Measurements from ENCODE around the gene LAMA3.
"Not testable (repeated sequence)": the region's sequence is repeated elsewhere in the genome, so short reads cannot be mapped to it uniquely, and the experiment has no call there.

Gene LAMA3

DNA sequence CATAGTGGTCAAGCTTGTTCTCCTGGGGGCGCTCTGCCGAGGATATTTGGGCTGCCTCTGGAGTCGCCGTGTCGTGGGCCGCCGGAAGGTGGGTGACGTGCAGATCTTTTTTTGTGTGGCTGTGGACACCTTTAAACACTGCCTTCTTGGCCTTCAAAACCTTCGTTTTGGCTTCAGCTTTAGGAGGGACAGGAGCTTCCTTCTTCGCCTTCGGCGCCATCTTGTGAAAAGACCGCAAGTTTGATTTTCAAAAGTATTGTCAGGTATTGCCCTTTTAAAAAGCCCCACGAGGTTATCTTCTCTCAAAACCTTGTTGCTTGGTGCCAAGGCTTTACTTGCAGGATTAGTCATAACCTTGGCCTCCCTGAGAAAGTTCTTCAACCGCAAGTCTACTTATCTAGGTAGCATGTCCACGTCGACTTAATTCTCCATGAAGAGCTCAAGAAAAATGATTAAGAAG lies 20.8 kb downstream of the LAMA3 start:
- DNase-seq: no peak

DNA sequence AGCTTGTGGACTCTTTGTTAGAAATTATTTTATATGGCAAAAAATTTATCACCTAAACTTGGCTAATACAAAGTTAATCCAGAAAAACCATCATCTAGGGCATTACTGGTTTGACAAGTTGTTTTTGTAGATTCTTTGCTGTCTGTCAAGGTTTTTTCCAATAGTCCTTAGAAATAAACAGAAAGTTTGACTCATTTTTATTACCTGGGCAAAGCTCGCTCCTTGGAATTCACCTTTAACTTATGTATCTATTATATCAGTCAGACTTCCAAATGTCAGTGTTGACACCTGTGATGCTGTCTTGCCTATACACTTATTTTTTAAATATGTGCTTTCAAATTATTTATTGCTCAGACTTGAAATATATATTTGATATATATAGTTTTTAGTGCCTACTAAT lies 21.7 kb downstream of the LAMA3 start:
- no peak for DNase-seq

DNA sequence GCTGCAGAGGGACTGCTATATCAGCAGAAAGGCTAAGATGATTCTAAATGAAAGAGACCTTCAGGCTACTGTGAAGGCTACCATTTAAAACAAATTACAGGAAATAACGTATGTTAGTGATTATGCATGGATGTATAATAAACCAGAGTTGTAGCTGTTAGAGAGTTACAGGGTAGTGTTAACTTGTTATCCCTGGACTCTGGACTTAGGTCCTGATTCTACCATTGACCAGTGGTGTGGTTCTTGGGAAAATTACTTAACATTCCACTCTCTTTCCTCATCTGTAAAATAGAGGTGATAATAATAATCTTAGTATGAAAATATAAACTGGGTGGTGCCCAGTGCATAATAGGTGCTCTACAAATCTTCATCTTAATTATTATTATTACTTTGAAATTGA lies 22.2 kb downstream of the LAMA3 start:
- DNase-seq: no peak

DNA sequence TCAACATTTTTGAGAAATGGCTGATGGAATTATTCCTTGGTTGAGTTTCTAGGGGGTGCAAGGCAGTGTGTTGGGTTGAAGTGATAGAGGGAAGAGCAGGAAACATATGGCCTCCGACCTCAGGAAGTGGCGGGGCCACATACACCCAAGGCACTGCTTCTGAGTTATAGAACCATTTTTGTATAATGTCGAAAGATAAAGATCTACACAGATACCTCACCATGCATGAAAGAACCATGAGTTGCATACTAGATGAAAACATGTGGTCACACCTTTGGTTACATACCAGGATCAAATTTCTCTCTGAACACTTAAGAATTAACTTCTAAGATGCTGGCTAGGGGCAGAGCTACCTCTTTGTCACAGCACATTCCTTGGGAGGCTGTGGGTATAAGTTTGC lies 23.2 kb downstream of the LAMA3 start:
- no peak for DNase-seq

DNA sequence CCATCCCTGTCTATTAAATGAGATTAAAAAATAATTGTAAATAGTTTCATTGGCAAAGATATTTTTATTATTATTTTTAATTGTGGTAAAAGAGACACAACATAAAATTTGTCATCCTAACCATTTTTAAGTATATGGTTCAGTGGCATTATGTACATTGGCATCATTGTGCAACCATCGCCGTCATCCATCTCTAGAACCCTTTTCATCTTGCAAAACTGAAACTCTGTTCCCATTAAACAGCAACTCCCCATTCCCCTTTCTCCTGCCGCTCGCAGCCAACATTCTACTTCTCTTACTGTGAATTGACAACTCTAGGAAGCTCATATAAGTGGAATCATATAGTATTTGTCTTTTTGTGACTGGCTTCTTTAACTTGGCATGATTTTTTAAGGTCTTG lies 25.3 kb downstream of the LAMA3 start:
- no peak for DNase-seq

DNA sequence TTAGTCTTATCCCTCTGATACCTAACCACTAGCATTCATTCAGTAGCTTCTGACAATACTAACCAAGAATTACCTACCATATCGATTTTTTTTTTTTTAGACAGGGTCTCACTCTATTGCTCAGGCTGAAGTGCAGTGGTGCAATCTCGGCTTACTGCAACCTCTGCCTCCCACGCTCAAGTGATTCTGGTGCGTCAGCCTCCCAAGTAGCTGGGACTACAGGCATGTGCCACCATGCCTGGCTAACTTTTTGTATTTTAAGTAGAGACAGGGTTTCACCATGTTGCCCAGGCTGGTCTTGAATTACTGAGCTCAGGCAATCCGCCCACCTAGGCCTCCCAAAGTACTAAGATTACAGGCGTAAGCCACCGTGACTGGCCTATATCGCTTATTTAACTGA lies 26.8 kb downstream of the LAMA3 start:
- DNase-seq: not testable (repeated sequence)

DNA sequence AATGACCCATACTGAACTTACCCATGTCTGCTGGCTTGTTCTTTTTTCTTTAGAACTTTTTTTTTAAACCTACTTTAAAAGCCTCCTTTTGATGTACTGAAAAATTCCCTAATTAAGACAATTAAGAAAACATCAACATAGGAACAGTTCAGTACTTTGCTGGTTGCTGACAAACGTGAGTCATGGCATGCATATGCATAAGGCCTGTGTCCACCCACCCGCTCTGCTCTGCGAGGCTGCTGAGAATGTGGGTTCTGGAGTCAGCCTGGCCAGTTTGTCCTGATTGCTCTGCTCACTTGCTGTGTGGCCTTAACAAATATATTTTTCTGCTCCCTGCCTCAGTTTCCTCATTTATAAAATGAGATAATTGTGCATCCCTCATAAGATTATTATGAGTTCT lies 27.3 kb downstream of the LAMA3 start:
- no peak for DNase-seq

DNA sequence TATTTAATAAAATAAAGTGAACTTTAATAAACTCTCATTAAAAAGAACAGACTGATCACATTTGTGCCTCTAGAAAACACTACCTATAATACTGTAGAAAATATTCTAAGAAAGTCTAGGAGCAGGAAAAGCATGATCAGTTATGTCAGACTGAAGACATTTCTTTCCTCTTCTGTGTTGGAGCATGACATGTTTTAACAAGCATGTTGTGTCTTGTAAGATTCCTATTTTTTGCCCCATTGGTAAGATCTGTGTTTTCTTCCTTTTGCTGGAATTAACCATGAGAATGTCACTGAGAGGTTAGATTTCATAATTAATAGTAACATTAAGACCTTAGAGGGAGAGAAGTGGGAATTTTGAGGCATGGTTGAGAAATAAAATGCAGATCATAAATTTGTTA lies 27.7 kb downstream of the LAMA3 start:
- no peak for DNase-seq

DNA sequence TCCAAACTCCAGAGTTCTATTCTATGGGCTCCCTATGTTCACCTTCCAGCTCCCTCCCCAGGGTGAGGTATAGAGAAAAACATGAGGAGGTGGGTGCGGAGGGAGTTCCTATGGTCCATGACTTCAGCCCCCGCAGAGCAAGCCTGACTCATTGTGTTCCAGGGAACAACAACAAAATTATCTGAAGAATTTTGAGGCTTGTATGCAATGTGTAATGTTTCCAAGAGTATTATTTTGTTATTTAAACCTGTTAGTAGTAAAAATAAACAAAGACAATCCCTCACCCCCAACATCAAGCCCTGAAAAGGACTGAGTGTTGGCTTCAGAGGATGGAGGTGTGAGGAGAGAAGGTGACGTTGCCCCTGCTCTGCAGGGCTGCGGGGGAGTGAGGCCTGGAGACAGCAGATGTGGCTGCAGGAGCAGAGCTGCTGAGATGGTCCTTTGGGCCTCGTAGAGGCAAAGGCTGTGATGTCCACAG lies 29.0 kb downstream of the LAMA3 start:
- DNase-seq: no peak

DNA sequence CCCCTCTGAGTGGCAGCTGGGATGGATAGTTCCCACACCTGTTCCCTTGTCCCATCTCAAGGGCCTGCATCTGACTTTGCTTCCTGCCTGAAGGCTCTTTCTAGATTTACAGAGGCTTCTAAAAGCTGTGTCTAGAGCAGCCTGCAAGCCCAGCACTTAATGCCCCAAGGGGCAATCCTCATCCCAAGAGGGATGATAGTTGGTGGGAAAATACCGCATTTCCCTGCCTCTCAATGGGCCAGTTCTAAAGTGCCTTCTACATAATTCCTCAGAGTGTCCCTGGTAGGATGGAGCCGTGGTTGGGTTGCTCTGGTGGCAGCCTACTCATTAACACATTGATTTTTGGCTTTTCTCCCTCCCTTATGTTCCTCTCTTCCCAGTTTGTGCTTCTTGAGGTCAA lies 29.5 kb downstream of the LAMA3 start:
- DNase-seq: no peak

DNA sequence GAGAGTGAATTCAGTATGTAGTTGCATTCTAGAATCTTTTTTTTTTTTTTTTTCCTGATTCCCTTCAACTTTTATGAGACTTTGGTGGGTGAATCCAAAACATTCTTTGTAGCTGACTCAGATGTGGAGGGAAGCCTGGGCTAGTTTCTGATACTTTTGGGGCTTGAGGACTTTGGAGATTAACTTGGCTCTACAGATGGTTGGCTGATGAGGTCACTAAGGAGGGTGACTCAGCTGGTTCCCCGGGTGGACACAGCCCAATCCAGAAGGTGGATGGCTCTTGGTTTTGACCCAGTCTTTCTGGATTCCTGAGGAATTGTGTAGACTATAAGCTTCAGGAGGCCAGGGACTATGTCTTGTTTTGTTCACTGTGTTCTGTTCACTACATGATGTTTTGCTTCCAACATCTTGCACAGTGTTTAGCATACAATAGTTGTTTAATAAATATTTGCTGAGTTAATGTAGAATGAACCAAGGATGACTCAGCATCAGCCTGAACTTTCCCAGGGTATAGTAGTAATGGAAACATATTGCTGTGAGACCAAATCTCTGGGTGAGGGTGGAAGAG lies 30.5 kb downstream of the LAMA3 start:
- no peak for DNase-seq

DNA sequence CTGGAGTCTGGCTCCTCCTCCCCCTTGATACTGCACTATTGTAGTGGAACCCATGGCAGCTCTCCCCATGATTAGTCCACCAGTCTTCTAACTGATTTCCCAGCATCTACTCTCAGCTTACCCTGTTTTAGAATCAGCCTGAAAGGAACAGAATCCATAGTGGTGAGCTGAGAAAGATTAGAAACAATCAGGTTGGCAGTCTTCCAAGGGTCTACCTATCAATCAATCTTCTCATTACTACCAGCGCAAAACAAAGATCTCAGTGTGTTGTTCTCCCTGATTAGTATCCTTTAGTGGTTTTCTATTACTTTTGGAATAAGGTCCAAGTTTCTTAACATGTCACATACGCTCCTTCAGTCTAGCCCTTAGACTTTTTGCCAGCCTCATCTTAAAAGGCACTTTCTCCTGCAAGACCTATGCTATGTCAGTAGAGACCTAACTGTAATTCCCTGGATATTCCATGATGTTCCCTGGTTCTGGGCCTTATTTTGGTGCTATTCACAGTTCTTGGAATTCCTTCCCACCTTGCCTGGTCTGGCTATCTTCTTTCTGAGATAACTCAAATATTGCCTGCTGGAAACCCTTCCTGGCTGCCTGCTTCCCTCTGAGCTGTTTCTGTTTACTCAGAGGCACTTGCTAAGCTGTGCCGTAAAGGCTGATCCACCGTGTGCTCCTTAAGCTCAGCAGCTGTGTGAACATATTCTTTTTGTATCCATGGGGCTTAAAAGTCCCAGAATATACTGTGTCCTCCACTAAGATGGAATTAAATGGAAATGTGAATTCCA lies 32.6 kb downstream of the LAMA3 start:
- DNase-seq: no peak

DNA sequence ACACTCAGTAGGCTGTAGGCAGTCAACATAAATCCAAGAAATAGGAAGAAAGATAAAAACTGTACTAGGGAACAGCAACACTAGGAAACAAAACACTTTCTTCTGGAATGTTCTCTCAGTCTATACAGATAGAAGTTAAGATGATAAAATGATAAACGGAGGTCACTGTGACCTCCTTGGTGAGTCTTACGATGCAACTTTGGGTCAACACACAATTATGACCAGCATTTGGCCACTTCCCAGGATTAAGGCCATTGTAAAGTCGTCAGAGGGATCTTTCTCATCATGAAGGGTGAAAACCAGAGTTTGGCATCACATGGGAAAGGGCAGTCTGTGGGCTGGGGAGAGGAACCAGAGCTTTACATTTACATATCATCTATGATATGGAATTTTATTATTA lies 33.4 kb downstream of the LAMA3 start:
- no peak for DNase-seq

DNA sequence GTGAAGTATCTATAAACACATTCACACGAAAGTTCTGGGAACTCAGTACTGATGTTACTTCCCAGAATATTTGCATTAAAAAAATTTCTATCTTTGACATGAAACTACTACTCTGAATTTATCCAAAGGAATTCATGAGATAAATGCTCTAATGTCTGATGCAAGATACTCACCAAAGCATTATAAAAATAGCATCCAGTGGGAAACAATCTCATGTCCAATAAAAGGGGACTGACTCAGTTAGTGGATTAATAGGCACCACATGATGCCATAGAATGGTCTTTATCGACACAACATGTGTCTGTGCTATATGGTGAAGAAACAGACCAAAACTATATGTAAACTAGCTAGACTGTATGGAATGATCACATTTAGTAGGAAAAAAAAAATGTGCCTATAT lies 33.9 kb downstream of the LAMA3 start:
- no peak for DNase-seq

DNA sequence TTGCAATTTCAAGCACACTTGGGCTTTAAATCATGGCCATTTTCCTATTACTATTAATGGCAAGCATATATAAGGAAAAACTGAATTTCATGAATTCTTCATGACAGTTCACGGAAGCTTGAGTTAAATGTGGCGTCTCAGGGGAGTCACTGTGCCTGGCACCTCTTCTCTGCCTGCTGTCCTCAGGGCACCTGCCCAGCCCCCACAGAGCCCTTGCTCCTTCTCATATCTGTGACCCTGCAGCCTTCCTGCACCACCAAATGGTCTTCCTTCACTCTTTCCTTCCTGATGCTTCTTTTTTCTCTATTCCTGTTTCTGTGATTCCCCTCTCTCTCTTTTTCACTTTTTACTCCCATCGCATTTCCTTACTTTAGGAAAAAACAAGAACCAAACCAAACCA lies 35.4 kb downstream of the LAMA3 start:
- no peak for DNase-seq

DNA sequence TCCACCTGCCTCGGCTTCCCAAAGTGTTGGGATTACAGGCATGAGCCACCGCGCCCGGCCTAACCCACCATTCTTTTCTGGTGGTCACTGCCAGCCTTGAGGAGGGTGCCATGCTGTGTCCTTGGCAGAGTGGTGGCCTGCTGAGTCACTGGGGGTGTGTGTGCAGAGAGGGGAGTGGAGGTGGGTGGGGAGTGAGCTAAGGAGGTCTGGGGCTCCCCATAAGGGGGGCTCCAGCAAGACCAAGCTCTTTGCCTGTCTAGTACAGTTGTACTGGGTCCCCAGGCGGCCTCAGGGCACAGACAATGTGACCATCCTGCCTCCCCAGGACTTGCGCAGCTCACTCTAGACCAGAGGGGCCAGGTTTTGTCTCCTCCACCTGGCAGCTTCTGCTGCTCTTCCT lies 36.1 kb downstream of the LAMA3 start:
- no peak for DNase-seq

DNA sequence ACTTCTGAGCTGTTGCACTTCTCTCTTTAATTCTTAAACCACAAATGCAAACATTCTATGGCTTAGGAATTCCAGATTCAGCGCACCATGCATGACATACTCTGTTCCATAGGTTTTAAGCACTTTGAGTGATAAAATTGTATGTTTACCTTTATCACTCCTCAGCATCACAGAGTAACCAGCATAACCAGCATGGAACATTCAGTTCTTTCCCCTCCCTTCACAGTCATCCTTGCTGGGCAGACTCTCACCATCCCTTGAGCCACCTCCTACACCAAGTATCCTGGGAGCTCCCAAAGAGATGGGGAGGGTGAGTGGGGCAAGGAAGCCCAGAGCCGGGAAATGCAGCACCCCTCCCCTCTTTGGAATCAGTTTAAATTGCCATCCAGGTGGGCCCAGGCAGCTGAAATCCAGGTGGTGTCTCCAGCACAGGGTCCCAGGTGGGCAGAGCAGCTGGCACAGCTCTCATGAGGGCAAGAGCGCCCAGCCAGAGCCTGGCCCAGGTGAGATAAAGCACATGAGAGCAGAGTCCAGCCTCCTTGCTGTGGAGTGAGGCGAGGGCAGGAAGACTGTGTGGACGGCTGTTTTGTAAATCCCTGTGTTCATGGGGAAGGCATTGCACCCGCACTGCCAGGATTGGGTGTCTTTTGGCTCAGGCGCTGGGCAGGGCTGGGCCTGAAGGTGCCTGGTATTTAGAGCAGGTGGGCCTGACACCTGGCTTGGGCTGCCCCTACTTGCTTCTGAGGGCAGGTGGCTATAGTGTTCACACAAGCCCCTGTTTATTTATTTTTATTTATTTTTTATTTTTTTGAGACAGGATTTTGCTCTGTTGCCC lies 36.8 kb downstream of the LAMA3 start:
- no peak for DNase-seq

DNA sequence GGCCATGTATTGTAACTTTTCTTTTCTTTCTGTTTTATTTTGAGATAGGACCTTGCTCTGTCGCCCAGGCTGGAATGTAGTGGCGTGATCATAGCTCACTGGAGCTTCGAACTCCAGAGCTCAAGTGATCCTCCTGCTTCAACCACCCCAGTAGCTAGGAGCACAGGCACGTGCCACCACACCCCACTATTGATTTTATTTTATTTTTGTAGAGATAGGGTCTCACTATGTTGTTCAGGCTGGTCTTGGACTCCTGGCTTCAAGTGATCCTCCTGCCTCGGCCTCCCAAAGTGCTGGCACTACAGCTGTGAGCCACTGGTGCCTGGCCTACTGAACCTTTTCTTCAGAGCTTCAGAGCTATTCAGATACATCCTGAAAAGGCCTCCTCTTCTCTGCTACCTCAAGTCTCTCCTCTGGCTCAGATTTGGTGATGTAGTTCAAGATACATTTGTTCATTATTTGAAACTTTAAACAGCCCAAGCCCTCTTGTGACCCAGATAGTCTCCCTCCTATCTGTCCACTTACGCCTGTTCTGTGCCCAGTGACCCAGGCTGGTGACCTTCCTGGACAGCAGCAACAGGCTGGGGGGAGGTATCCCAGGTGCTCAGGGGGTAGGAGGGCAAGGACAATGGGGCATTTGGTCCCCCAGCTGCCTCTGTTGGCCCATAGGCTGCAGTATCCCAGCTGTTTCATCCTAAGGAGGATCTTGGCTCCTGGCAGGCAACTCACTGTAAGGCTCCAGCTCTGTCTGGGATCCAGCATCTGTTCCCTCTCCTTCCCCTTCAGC lies 38.6 kb downstream of the LAMA3 start:
- no peak for DNase-seq

DNA sequence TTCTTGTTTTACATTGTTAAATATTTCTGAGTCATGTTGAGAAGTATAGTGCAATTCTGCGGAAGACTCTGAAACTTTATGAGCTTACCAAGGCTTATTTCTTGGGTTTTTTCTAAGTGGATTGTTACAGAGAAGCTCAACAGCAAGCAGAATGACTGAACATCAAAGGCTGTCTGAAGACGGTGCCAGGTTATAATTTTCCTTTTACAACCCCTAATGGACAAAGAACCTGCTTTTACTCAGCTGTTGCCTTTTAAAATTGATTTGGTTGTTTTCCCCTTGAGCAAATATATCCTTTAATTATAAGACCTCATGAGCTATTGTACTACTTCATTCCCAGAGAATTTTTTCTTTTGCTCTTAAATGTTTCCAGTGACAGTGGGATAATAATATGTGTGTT lies 41.6 kb downstream of the LAMA3 start:
- no peak for DNase-seq

DNA sequence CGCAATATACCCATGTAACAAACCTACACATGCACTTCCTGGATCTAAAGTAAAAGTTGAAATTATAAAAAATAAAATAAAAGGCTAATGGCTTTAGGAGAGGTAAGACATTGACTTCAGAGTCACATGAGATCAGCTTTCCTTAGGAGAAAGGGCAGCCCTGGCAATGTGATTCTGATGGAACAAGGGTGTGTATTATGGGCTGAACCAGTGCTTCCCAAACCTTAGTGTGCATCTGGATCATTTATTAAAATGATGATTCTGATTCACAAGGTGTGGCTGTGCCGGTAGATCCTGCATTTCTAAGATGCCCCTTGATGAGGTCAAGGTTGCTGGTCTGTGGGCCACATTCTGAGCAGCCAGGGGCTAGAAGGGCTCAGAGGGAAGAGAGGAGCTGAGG lies 42.6 kb downstream of the LAMA3 start:
- DNase-seq: no peak

DNA sequence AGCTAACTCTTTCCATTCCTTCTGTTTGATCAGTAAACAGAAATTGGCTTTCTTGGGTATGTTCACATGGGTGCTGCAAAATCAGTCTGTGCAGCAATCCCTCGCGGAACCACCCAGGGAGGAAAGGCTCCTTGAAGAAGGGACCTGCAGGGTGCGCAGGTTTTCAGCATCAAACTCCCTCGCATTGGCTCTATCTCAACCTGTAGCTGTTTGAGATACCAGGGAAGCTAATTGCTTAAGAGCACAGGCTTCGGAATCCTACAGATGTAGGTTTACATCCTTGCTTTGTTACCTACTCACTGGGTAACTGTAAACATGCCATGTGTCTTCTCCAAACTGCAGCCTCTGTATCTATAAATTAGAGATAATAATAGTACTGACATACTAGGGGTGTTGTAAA lies 43.2 kb downstream of the LAMA3 start:
- DNase-seq: no peak

DNA sequence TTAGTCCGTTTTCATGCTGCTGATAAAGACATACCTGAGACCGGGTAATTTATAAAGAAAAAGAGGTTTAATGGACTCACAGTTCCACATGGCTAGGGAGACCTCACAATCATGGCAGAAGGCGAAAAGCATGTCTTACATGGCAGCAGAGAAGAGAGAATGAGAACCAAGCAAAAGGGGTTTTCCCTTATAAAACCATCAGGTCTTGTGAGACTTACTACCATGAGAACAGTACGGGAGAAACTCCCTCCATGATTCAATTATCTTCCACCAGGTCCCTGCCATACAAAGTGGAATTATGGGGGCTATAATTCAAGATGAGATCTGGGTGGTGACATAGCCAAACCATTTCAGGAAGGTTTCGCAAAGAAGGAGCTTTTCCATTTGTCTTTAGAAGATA lies 44.0 kb downstream of the LAMA3 start:
- DNase-seq: not testable (repeated sequence)

DNA sequence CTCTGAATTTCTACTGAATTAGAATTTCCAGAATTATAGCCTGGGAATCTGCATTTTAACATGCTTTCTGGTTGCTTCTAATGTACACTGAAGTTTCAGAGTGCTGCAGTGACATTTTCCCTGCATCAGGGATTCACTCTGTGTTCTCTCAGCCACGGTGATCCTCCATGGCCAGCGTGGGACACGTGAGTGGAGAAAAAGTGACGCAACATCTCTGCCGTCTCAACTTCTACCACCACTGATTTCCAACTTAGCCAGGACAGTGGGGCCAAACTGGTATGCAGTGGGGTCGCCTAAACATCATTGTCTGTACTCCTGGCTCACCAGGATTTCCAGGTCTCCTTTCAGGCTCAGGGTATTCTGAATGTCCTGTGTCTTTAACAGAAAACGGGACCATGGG lies 44.6 kb downstream of the LAMA3 start:
- DNase-seq: no peak
